ENCODE measurements around the gene NDUFA7.
"Not testable (repeated sequence)": the region's sequence is repeated elsewhere in the genome, so short reads cannot be mapped to it uniquely, and the experiment has no call there.

NDUFA7 gene

DNA sequence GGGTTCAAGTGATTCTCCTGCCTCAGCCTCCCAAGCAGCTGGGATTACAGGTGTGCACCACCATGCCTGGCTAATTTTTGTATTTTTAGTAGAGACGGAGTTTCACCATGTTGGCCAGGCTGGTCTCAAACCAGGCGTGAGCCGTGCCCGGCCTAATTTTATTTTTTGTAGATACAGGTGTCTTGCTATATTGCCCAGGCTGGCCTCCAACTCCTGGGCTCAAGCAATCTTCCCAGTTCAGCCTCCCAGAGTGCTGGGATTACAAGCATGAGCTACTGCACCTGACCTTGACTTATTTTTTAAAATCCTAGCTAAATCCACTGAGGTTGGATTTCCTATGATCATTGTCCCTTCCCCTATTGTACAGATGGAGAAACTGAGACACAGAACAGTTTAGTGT, 20.3 kb upstream of the NDUFA7 start:
- not testable (repeated sequence) for DNase-seq

DNA sequence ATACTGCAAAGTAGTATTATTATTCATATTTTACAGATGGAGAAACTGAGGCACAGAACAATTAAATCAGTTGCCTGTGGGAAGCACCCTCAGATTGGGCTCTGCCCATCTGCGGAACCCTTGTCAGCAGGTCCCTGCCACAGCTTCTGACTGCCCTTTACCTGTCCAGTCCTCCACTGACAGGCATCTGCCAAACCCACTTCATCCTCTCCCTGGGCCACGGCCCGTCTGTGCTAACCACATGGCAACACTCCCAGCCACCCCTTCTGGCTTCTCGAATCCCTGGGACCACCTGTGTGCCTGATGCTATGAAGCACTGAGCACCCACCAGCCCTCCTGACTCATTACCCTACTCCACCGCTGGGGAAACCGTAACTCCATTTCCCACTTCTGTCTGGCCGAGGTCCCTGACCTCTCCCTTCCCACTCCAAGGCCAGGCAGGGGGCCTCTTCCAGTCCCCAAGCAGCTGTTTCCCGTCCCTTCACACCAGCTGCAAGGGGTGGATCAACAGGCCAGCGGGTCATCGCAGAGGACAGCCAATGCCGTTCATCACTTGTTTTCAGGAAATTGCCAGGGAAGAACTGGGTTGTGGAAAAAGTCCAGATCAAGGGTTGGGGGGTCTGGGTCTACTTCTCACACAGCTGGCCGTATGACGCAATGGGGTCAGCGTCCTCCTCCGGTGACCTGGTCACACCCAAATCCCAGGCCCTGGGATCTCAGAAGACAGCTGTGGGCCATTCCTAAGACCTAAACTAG, 19.3 kb upstream of the NDUFA7 start:
- DNase-seq: no peak

DNA sequence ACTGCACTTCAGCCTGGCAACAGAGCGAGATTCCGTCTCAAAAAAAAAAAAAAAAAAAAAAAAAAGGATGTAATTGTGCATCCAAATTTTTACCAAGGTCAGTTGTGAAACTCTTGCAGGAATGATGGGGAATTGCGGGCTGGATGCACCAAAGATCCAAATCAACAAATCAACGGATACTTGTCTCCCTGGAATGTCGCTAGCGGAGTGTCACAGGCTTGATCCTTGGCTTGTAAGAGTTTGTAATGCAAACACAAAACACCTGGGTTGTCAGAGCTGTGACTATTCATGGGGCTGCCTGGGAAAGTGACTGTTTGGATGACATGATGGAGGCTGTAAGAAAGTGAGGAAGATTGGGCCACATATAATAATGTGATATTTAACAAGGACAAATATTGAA, 17.7 kb upstream of the NDUFA7 start:
- no peak for DNase-seq

DNA sequence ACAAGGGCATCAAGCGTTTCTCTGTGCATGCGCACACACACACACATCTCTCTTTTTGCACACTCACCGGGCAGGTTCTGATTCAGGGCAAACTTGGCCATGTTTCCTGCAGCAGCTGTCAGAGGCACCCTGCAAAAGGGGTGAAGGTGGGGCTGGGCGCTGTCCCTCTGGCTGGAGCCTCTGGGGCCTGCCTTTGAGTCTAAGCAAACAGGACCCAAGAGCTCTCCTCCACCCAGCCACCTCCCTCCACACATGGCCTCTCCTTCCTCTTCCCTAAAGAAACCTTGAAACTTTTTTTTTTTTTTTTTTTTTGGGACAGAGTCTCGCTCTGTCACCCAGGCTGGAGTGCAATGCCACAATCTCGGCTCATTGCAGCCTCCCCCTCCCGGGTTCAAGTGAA, 16.6 kb upstream of the NDUFA7 start:
- DNase-seq: no peak

DNA sequence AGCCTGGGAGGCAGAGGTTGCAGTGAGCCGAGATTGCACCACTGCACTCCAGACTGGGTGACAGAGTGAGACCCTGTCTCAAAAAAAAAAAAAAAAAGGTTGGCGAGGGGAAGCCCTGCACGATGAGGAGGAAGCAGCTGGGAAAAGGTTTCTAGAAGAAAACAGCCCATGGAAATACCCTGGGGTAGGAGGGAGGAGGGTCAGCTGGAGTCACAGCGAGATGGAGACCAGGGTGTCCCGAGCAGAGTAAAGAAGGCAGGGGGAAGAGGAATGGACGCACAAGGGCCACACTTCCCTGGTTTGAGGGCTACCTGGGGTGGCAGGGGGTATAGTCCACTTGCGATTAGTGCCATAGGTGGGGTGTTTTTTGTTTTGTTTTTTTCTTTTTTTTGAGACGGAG, 15.5 kb upstream of the NDUFA7 start:
- DNase-seq: no peak

DNA sequence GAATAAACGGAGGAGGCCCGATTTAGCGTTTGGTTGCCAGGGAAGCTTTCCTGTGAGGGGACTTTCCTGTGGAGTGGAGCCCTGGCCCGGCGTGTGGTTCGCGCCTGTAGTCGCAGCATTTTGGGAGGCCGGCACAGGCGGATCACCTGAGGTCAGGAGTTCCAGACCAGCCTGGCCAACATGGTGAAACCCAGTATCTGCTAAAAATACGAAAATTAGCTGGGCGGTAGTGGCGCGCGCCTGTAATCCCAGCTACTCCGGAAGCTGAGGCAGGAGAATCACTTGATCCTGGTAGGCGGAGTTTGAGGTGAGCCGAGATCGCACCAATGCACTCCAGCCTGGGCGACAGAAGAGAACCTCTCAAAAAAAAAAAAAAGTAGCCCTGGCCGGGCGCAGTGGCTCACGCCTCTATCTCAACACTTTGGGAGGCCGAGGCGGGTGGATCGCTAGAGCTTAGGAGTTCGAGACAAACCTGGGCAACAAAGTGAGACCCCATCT, 14.9 kb upstream of the NDUFA7 start:
- no peak for DNase-seq

DNA sequence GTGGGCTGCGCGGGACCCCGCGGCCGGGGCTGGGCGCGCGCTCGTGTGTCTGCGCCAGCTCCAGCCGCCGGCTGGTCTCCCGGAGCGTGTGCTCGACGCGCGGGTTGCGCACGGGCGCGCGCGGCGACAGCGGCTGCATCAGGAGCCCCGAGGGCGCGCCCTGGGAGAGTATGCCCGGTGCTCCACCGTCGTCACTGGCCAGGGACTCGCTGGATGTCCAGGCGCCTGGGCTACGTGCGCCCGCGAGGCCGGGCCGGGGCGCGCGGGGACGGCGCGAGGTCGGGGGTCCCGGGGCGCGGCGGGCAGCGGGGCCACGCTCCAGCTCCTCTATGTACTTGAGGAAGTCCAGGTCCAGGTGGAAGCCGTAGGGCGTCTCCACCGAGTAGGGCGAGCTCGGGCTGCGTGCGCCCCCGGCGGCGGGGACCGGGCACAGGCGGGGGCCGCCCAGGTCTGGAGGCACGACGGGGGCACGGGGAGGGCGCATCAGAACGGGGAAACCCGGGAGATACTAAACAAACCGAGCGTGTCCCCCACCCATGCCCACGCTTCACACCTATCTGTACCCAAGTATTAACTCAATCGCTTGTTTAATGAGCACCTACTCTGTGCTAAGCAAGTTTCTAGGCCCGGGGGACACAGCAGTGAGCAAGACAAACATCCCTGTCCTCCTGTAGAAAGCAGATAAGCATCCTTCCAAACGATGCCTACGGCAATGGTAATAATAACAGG, 14.3 kb upstream of the NDUFA7 start:
- peak; percentile 74 for DNase-seq

DNA sequence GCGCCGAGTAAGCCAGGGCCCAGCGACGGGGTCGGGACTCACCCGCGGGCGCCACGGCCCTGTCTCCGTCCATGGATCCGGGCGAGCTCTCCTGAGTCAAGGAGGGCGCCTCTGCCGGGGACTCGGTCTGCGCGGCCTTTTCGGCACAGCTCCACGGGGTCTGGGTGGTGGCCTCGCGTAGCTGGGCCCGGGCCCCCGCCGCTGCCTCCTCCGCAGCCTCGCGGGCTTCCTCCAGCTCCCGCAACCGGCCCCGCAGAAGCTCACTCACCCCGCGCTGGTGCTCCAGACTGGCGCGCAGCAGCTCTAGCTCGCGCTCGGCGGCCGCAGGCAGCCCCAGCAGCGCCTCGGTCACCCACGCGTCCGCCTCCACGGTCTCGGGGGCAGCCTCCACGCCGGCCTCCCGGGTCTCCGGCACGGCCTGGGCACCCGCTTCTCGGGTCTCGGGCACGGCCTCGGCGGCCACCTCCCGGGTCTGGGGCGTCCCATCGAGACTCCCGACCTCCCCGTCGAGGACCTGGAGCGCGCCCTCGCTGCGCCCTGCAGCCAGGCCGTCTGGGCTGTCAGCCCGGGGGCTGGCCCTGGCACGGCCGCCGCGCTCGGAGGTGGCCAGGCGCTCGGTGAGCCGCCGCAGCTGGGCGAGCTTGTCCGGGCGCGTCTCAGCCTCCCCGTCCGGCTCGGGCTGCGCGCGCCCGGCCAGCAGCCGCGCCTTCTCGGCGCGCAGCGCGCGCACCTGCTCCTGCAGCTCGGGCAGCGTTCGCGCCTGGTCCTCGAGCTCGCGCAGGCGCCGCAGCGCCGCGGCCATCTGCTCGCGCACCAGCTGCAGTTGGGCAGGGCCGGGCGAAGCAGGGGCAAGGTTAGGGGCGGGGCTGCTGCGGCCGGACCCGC, 13.5 kb upstream of the NDUFA7 start:
- peak; percentile 70 for DNase-seq

DNA sequence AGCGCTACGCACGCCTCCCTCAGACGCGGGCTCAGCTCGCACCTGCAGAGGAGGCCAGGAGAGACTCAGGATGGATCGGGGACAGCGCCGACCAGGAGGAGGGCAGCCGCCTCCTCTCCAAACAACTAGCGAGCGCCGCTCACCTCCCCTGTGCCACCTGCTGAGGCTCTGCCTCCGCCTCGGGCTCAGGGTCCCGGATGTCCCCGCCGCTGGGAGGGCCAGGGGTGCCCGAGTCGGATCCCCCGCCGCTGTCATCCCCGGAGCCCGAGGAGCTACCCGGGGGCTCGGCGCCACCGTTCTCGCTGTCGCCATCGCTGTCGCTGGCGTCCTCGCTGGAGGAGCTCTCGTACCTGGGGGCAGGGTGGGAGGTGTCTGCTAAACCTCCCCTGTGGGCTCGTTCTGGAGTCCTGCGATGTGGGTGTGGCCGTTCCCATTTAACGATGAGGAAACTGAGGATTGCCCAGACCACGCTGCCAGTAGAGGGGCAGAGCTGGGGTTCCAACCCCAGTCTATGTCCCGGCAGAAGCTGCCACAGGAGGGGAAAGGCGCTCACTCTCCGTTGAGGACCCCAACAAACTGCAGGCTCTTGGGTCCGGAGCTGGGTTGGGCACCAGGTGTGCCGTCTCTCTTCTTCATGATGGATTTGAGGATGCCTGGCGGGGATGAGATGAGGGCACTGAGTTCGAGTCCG, 12.7 kb upstream of the NDUFA7 start:
- no peak for DNase-seq

DNA sequence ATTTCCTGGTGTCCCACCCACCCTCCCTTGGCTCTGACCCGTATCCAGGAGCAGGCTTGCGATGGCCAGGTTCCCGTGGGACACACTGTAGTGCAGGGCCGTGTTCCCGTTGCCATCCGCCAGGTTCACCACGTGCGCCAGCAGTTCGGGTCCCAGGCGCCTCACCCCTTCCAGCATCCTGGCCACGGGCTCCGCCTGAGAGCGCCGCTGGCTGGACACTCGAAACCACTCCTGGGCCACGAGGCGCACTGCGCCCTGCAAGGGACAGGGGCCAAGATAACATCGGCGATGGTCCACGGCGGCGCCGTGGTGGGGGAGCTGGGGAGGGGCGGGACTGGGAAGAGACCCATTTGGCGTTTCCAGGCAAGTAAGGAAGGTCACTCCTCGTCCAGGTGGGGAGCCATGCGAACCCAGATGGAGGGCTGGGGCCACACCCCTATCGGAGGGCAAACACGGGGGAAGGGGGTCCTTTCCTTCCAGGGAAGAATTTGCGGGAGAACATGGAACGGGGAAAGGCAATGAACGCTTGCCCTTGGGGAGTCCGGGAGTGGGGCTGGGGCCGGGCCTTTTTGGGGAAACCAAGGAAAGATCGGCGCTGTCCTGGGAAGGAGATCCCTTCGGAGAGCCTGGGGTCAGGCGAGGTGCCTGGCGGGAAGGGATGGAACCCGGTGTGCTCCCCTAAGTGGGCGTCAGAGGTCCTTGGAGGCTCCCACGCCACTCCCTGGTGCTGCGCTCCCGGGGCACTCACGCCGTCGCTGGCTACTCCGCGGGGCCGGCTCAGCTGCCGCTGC, 12.0 kb upstream of the NDUFA7 start:
- DNase-seq: no peak

DNA sequence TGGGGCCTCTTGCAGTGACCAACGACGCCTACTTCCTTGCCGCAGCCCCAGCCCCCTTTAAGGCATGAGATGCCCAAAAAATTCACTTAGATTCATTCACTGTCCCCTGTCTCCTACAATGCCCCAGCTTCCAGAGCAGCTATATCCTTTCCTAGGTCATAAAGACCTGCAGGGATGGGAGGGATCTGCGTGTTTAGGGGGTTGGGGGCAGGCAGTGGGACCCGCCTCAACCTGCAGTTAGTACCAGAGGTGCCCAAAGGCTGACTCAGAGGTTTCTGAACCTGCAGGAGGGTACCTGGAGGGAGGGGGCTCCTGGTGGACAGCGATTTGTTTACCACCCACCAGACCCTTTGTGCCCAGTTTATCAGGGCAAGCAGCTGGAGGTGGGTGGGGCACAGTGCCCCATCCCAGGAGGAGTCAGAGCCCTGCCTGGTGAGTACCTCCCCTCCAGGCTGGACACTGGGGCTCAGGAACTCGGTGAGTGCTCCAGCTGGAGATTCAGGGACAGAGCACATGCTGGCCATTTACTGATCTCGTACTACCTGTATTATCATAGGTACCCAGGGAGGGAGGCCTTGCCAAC, 10.2 kb upstream of the NDUFA7 start:
- DNase-seq: no peak

DNA sequence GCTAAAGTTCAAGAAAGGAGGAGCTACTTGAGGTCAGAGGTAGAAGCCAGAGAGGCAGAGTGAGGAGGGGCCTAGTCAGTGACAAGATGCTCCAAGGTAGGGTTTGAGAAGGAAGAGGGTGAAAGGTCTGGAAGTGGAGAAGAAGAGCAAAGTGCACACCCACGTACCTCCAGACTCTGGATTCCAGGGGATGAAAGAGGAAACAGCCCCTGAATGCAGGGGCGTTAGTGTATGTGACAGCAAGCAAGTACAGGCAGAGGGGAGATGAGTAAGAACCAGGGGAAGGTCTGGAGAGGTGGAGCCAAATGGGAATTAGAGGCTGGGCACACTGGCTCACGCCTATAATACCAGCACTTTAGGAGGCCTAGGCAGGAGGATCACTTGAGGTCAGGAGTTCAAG, 8.8 kb upstream of the NDUFA7 start:
- no peak for DNase-seq

DNA sequence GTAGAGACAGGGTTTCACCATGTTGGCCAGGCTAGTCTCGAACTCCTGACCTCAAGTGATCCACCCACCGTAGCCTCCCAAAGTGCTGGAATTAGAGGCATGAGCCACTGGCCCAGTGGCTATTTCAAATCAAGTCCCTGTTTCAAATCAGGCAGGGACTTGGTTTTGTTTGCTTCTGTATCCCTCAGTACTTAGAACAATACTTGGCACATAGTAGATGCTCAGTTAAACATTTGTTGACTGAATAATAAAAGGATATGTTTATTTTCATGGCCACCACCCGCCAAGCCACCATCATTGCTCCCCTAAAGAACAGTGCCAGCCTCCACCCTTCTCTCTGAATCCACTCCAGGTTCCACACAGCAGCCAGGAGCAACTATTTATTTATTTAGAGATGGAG, 4.3 kb upstream of the NDUFA7 start:
- DNase-seq: no peak

DNA sequence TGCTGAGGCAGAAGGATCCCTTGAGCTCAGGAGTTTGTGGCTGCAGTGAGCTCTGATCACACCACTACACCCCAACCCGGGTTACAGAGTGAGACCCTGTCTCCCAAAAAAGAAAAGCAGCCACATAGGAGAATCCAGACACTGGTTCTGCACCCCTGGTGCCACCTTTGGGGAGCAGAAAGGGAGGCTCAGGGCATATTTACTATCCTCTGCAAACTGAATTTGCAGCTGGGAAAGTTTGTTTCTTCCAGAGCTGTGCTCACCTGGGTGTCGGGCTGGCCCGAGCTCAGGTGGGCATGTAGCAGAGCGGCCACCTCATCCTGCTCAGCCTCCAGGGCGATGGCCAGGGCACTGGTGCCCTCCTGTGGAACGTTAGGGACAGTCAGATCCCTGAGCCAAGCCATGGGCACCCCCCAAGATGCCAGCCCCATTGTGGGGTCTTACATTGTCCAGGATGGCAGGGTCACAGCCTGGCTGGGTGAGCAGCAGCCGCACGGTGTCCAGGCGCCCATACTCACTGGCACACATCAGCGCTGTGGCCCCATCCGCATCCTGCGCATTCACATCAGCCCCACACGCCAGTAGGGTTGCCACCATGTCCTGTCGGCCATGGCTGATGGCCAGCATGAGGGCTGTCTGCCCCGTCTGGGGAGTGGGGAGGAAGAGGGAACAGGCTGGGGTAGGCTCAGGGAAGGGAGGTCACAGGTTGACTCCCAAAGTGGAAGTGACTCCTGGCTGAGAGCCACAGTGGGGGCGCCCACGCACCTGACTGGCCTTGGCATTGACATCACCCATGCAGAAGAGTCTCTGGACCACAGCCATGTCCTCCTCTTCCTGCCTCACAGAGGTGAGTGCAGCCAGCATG, 3.2 kb upstream of the NDUFA7 start:
- no peak for DNase-seq

DNA sequence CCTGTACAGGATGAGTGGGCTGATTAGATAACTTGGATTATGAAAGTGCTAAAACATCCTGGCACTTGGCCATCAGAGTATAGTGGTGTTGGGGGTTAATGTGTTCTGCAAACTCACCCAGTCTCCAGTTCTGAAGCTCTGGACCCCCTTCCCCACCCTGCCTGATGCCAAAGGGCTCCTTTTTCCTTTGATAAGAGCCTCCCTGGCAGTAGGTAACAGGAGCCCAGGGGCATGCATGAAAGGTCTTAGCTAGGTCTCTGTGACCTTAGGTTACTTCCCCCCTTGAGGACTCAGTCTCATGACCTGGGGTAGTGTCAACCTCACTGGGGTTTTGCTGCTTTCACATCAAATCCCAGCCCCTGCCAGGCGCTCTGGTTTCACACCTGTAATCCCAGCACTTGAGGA, 2.6 kb upstream of the NDUFA7 start:
- no peak for DNase-seq

DNA sequence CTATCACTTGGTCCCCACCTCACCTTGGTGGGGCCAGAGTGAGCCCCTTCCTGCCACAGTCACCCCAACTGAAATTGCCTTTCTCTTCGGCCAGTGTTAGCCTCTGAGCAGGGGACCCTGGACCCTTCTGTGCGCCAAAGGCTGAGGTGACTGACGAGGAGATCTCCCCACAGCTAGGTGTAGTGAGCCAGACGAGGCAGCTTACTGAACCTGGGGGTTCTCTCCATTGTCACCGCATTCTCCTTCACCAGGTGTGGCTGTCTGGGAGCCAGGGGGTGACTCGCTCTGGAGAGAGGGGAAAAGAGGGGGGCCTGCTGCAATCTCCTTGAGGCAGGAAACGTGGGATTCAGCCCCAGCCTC, 1.4 kb upstream of the NDUFA7 start:
- no peak for DNase-seq

DNA sequence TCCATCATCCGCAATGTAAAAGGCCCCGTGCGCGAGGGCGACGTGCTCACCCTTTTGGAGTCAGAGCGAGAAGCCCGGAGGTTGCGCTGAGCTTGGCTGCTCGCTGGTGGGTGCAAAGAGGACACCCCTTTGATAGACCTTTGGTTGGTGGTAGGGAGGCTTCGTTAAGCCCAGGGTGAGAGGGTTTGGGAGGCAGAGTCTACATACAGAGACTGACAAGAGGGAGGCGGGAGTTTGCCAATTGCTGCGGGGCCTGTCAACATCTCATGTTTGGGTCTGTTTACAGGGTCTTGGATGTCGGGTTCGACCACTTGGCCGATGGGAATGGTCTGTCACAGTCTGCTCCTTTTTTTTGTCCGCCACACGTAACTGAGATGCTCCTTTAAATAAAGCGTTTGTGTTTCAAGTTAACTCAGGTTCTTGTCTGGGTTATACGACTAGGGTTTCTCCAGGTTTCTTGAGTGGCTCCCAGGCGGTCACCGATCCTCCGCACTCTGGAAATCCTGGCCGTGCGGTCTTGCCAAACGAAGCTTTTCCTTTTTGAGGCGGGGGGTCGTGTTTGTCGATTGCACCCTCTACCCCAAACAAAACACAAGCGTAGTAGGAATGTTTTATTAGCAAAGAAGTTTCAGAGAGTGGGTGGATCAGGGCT, 937 bp upstream of the NDUFA7 start:
- no peak for DNase-seq

DNA sequence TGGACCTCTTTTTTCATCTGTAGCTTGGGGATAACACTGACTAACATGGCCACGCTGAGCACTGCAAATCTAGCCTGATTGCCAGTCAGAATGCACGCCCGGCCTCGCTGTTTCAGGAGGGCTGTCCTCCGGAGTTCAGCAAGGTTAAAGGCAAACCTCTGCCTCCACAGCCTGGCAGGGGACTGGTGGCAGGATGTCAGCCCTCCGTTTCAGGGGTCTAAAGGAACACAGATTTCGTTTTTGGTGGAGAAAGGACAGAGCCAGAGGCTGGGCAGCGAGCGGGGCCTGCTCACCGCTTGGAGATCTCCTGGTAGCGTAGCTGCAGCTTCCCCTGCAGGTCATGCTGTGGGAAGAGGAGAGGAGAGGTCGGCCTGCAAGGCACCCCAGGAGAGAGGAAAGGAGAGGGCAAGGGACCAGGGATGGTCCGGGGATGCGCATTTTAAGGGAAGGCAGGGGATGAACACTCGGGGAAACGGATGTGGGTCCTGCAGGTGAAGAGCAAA, 560 bp downstream of the NDUFA7 start:
- no peak for DNase-seq

DNA sequence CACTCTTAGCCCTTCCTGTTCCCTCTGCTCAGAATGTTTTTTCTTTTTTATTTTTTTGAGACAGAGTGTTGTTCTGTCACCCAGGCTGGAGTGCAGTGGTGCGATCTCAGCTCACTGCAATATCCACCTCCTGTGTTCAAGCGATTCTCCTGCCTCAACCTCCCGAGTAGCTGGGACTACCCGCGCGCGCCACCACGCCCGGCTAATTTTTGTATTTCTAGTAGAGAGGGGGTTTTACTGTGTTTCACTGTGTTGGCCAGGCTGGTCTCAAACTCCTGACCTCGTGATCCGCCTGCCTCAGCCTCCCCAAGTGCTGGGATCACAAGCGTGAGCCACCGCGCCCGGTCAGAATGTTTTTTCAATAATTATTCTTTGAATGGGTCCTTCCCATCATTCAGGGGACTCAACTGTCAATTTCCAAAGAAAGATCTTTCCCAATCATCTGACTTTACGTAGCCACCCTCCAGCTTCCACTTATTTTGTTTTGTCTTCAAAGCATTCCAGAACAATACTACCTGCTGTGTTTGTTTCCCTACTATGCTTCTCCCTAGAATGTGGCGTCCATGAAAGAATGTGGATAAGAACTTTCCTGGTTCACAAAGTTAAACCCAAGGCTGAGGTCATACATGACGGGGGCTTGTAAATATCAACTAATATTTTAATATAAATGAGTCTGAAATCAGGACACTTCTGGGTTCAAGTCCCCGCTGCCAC, 1.2 kb downstream of the NDUFA7 start:
- no peak for DNase-seq
